CD4-positive, alpha-beta memory T cell (primary cell): ENCODE data around the gene PLXDC2. TPM values are rescaled to one million over a fixed set of nuclear protein-coding genes. Genes with fewer than 3 reads are reported as not detected.

Experiments used
- CTCF ChIA-PET: fragments of 350-600 bp; sonication (Branson Sonifier 250); formaldehyde crosslinking; loops from one replicate; lab custom pipeline; 2021; ENCODE audit warnings: inconsistent platforms; ENCODE audit not compliant: partially characterized antibody; lab: Charles Lee
- POLR2A ChIA-PET: fragments of 350-600 bp; sonication (Branson Sonifier 250); formaldehyde crosslinking; loops from one replicate; lab custom pipeline; 2021; ENCODE audit not compliant: partially characterized antibody; lab: Charles Lee
- DNase-seq, 5 donors: peaks; one replicate each; pipeline versions ENCODE4 v3.0.0 to v3.0.0-alpha.2; 2020 to 2022; ENCODE audit warnings: mixed read lengths in 1 of 5
- H3K27ac ChIP-seq: one replicate; pipeline ENCODE4 v1.7.0; 2013; ENCODE audit warnings: low read depth, low read length
- H3K27me3 ChIP-seq: 2 replicates; pipeline ENCODE4 v1.7.0; 2013; ENCODE audit warnings: mild to moderate bottlenecking, low read length, moderate library complexity; ENCODE audit not compliant: insufficient read depth
- H3K36me3 ChIP-seq: 2 replicates; pipeline ENCODE4 v1.7.0; 2013; ENCODE audit warnings: mild to moderate bottlenecking, low read length, moderate library complexity; ENCODE audit not compliant: insufficient read depth
- H3K4me1 ChIP-seq: 2 replicates; pipeline ENCODE4 v1.7.0; 2013; ENCODE audit warnings: mild to moderate bottlenecking, low read length, moderate library complexity; ENCODE audit not compliant: insufficient read depth
- H3K4me3 ChIP-seq, 2 donors: one replicate each; pipeline ENCODE4 v1.7.0; 2013; ENCODE audit warnings: low read length in 2 of 2, mild to moderate bottlenecking in 1 of 2
- H3K9me3 ChIP-seq, 2 donors: one replicate each; pipeline ENCODE4 v1.7.0; 2013; ENCODE audit warnings: low read length in 2 of 2, control low read depth in 1 of 2; ENCODE audit not compliant: control insufficient read depth in 1 of 2
- H3K27ac Mint-ChIP-seq, 7 donors: one replicate each; pipeline ENCODE4 v1.8.0; 2020 to 2021; ENCODE audit warnings: mixed read lengths in 7 of 7, mild to moderate bottlenecking in 6 of 7, inconsistent platforms in 3 of 7, moderate library complexity in 3 of 7
- H3K27me3 Mint-ChIP-seq, 2 donors: one replicate each; pipeline ENCODE4 v1.8.0; 2020 to 2021; ENCODE audit warnings: mixed read lengths in 2 of 2
- H3K36me3 Mint-ChIP-seq, 2 donors: one replicate each; pipeline ENCODE4 v1.8.0; 2020 to 2021; ENCODE audit warnings: mixed read lengths in 2 of 2, inconsistent platforms in 1 of 2, mild to moderate bottlenecking in 1 of 2
- H3K4me1 Mint-ChIP-seq, 4 donors: one replicate each; pipeline ENCODE4 v1.8.0; 2020 to 2021; ENCODE audit warnings: mixed read lengths in 4 of 4, mild to moderate bottlenecking in 1 of 4
- H3K4me3 Mint-ChIP-seq, 8 donors: one replicate each; pipeline ENCODE4 v1.8.0; 2020 to 2021; ENCODE audit warnings: mixed read lengths in 8 of 8, mild to moderate bottlenecking in 7 of 8, moderate library complexity in 6 of 8, inconsistent platforms in 3 of 8
- H3K9me3 Mint-ChIP-seq, 8 donors: one replicate each; pipeline ENCODE4 v1.8.0; 2020 to 2021; ENCODE audit warnings: mixed read lengths in 8 of 8, mild to moderate bottlenecking in 5 of 8, inconsistent platforms in 3 of 8, moderate library complexity in 1 of 8
- intact Hi-C: fragments of 100-400 bp; cut with micrococcal nuclease; formaldehyde crosslinking; loops from one replicate; pipeline ENCODE4 v1.15.1; 2023
- polyA plus RNA-seq, 2 donors: library from polyadenylated mRNA; unstranded; fragments of 300-500 nt; fragmentation: Illumina TruSeq; gene quantifications; one replicate each; pipeline ENCODE4 v1.2.3, GENCODE V29; 2021
- total RNA-seq, 2 experiments: library from RNA; stranded (reverse); gene quantifications; one replicate each; pipeline ENCODE4 v1.2.3, GENCODE V29; 2021

Gene PLXDC2
- total and polyA plus RNA-seq, 4 experiments from 2014 or later = 0.90 to 1.2 TPM; not detected in 2

- no peaks in the 10 kb centered on the region for H3K4me1 Mint-ChIP-seq
- H3K9me3 ChIP-seq = no peaks in the 10 kb centered on the region
- no peak overlapping the region for H3K4me3 ChIP-seq
- DNase-seq = no peak
- H3K27me3 ChIP-seq = no peaks in the 10 kb centered on the region
- ChIA-PET POLR2A (no interaction called here), CTCF (no interaction called here)
- H3K27ac Mint-ChIP-seq = no peak overlapping the region
- no peak overlapping the region for H3K27ac ChIP-seq
- no peak overlapping the region for H3K4me3 Mint-ChIP-seq
- peaks cover 2 to 25% (median 12%) of the 10 kb centered on the region in 8 donors for H3K9me3 Mint-ChIP-seq
- no peaks in the 10 kb centered on the region for H3K4me1 ChIP-seq
- intact Hi-C loops = no loop called here
- H3K36me3 ChIP-seq = no peaks in the 10 kb centered on the region
- H3K36me3 Mint-ChIP-seq = no peaks in the 10 kb centered on the region
- H3K27me3 Mint-ChIP-seq = no peaks in the 10 kb centered on the region
These were observed 484.5 kb downstream of the PLXDC2 start for GRCh38 chr10:20300735-20301134.

DNA sequence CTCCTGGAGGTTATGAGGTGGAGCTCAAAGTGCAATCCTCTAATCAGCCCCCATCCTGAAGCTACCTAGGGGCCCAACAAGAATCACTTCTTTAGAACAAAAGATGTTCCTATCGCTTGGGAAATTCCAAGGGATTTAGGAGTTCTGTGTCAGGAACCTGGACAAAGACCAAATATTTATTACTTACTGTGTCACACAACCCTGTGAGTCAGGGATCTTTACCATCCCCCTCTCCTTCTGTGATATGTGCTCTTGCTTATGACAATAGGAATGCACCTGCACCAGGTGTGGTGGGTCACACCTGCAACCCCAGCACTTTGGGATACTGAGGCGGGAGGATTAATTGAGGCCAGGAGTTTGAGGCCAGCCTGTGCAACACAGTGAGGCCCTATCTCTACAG lies 485.8 kb downstream of the PLXDC2 start:
- peaks cover 0 to 3% (median 0%) of the 10 kb centered on the region in 4 donors for H3K4me1 Mint-ChIP-seq
- H3K9me3 ChIP-seq = no peaks in the 10 kb centered on the region
- CTCF ChIA-PET = no interaction called here

GRCh38 chr10:20303453-20304152 lies 487.4 kb downstream of the PLXDC2 start:
- H3K9me3 Mint-ChIP-seq = peaks cover 4 to 13% (median 9%) of the 10 kb centered on the region in 8 donors
- no peak overlapping the region for H3K4me3 Mint-ChIP-seq
- no peak overlapping the region for H3K27ac ChIP-seq
- no peaks in the 10 kb centered on the region for H3K4me1 ChIP-seq
- no peaks in the 10 kb centered on the region for H3K27me3 ChIP-seq
- ChIA-PET POLR2A (no interaction called here), CTCF (no interaction called here)
- H3K27ac Mint-ChIP-seq = no peak overlapping the region
- H3K27me3 Mint-ChIP-seq = no peaks in the 10 kb centered on the region
- no peaks in the 10 kb centered on the region for H3K36me3 Mint-ChIP-seq
- no peaks in the 10 kb centered on the region for H3K9me3 ChIP-seq
- intact Hi-C loops = no loop called here
- no peaks in the 10 kb centered on the region for H3K36me3 ChIP-seq
- DNase-seq = no peak
- no peak overlapping the region for H3K4me3 ChIP-seq
- peaks cover 0 to 3% (median 0%) of the 10 kb centered on the region in 4 donors for H3K4me1 Mint-ChIP-seq

More for the DNA sequence above, 485.8 kb downstream of the PLXDC2 start:
- Histone ChIP-seq H3K27me3 (no peaks in the 10 kb centered on the region), H3K4me3 (no peak overlapping the region), H3K36me3 (no peaks in the 10 kb centered on the region), H3K27ac (no peak overlapping the region), H3K4me1 (no peaks in the 10 kb centered on the region)
- Mint-ChIP-seq H3K4me3 (no peak overlapping the region), H3K27ac (no peak overlapping the region), H3K36me3 (no peaks in the 10 kb centered on the region), H3K27me3 (no peaks in the 10 kb centered on the region), H3K9me3 (peaks cover 2 to 21% (median 12%) of the 10 kb centered on the region in 8 donors)
- POLR2A ChIA-PET = no interaction called here
- no peak for DNase-seq
- intact Hi-C loops = no loop called here

- DNase-seq = no peak
- Histone ChIP-seq H3K4me1 (no peaks in the 10 kb centered on the region), H3K9me3 (peaks cover 0 to 8% of the 10 kb centered on the region in 2 donors), H3K27me3 (no peaks in the 10 kb centered on the region), H3K4me3 (no peak overlapping the region), H3K36me3 (no peaks in the 10 kb centered on the region), H3K27ac (no peak overlapping the region)
- Mint-ChIP-seq H3K27me3 (no peaks in the 10 kb centered on the region), H3K4me3 (no peak overlapping the region), H3K9me3 (peaks cover 2 to 40% (median 20%) of the 10 kb centered on the region in 8 donors), H3K36me3 (no peaks in the 10 kb centered on the region), H3K27ac (no peak overlapping the region), H3K4me1 (no peaks in the 10 kb centered on the region)
- POLR2A ChIA-PET = no interaction called here
- intact Hi-C loops = no loop called here
- CTCF ChIA-PET = no interaction called here
These were observed 497.4 kb downstream of the PLXDC2 start for GRCh38 chr10:20313665-20314064.

GRCh38 chr10:20314431-20314830 lies 498.2 kb downstream of the PLXDC2 start:
- H3K4me1 Mint-ChIP-seq = no peaks in the 10 kb centered on the region
- H3K27me3 Mint-ChIP-seq = no peaks in the 10 kb centered on the region
- Histone ChIP-seq H3K4me3 (no peak overlapping the region), H3K9me3 (peaks cover 0 to 8% of the 10 kb centered on the region in 2 donors), H3K27me3 (no peaks in the 10 kb centered on the region), H3K36me3 (no peaks in the 10 kb centered on the region), H3K27ac (no peak overlapping the region), H3K4me1 (no peaks in the 10 kb centered on the region)
- H3K9me3 Mint-ChIP-seq = peaks cover 0 to 32% (median 17%) of the 10 kb centered on the region in 8 donors
- ChIA-PET POLR2A (no interaction called here), CTCF (no interaction called here)
- no peak overlapping the region for H3K4me3 Mint-ChIP-seq
- no peak overlapping the region for H3K27ac Mint-ChIP-seq
- no peak for DNase-seq
- no peaks in the 10 kb centered on the region for H3K36me3 Mint-ChIP-seq
- intact Hi-C loops = no loop called here

GRCh38 chr10:20327954-20328353 lies 511.7 kb downstream of the PLXDC2 start:
- CTCF ChIA-PET = no interaction called here
- peaks cover 0 to 13% (median 3%) of the 10 kb centered on the region in 8 donors for H3K9me3 Mint-ChIP-seq

GRCh38 chr10:20330246-20330645 lies 514.0 kb downstream of the PLXDC2 start:
- Histone ChIP-seq H3K36me3 (no peaks in the 10 kb centered on the region), H3K27me3 (no peaks in the 10 kb centered on the region), H3K9me3 (no peaks in the 10 kb centered on the region), H3K4me1 (no peaks in the 10 kb centered on the region), H3K4me3 (no peak overlapping the region), H3K27ac (no peak overlapping the region)
- intact Hi-C loops = no loop called here
- Mint-ChIP-seq H3K4me1 (no peaks in the 10 kb centered on the region), H3K9me3 (peaks cover 0 to 13% (median 6%) of the 10 kb centered on the region in 8 donors), H3K4me3 (no peak overlapping the region), H3K36me3 (no peaks in the 10 kb centered on the region), H3K27me3 (no peaks in the 10 kb centered on the region), H3K27ac (no peak overlapping the region)
- DNase-seq = no peak
- CTCF ChIA-PET = no interaction called here
- POLR2A ChIA-PET = no interaction called here

More at GRCh38 chr10:20327954-20328353, 511.7 kb downstream of the PLXDC2 start:
- DNase-seq = no peak
- H3K27me3 Mint-ChIP-seq = no peaks in the 10 kb centered on the region
- Histone ChIP-seq H3K9me3 (no peaks in the 10 kb centered on the region), H3K4me3 (no peak overlapping the region), H3K27ac (no peak overlapping the region), H3K4me1 (no peaks in the 10 kb centered on the region), H3K27me3 (no peaks in the 10 kb centered on the region), H3K36me3 (no peaks in the 10 kb centered on the region)
- H3K36me3 Mint-ChIP-seq = no peaks in the 10 kb centered on the region
- no peak overlapping the region for H3K27ac Mint-ChIP-seq
- H3K4me3 Mint-ChIP-seq = no peak overlapping the region
- intact Hi-C loops = no loop called here
- no peaks in the 10 kb centered on the region for H3K4me1 Mint-ChIP-seq
- POLR2A ChIA-PET = no interaction called here
